Stimulated activated CD4-positive, alpha-beta T cell treated with anti-CD3 and anti-CD28 coated beads, Interleukin-12 subunit alpha, Interleukin-12 subunit beta, amount 100 ng/mL, for 48 hours (primary cell): Measurements from ENCODE around the gene PNO1.
"Not testable (repeated sequence)": the region's sequence is repeated elsewhere in the genome, so short reads cannot be mapped to it uniquely, and the experiment has no call there.

Source experiments
- DNase-seq, 3 donors: peaks; one replicate each; pipeline ENCODE4 v3.0.0-alpha.2; 2020; ENCODE audit warnings: low read depth in 2 of 3, low spot score in 1 of 3

The PNO1 gene

DNA sequence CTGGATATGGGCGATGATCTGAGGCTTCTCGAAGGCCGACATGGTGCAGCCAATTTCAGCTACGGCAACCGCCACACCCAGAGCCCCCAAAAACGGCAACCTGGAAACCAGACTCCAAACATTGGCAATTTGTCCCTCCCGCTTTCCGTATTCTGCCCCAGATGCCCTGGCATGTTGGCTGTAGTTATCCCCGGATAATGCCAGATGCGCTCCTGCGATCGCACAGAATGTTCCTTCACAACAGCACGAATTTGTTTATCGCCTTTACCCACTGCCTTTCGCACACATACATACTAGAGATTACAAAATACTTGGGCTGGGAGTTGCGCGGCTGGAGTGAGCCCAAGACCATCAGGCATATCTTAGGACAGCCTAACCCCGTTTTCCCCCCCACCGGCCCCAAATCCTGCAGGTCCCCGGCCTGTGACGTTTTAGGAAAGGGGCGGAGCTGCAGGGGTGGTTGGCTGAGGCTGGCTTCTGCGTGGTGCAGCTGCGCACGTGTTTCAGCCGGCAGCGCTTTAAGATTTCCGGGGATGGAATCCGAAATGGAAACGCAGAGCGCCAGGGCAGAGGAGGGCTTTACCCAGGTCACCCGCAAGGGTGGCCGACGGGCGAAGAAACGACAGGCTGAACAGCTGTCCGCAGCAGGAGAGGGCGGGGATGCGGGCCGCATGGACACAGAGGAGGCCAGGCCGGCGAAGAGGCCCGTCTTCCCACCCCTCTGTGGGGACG lies at the start of gene PNO1:
TSS of gene PNO1 (plus strand) at position 487 of the 732 bp plus-strand sequence. CDS start at position 534, 47 bp downstream.
- peak; percentile 96 to 98 (median 96) for DNase-seq

- no peak for DNase-seq
Observed at GRCh38 chr2:68108120-68108519, 49.6 kb upstream of the PNO1 start.

GRCh38 chr2:68110102-68110501 lies 47.6 kb upstream of the PNO1 start:
- DNase-seq, result no peak

- no peak for DNase-seq
Observed at GRCh38 chr2:68115965-68116364, 41.7 kb upstream of the PNO1 start.

- DNase-seq, result not testable (repeated sequence)
Observed at GRCh38 chr2:68117922-68118321, 39.8 kb upstream of the PNO1 start.

DNA sequence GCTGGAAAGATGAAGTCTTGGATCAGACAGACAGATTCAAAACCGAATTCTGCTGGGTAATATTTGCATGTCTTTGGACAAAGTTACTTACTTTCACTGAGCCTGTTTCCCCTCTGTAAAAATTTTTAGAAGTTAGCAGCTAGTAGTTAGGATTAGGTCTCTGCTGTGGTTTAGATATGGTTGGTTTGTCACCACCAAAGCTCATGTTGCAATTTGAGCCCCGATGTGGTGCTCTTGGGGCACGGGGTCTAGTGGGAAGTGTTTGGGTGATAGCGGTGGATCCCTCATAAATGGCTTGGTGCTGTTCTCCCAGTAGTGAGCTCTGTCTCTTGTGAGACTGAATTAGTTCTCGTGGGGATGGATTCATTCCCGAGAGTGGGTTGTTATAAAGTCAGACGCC lies 38.9 kb upstream of the PNO1 start:
- no peak for DNase-seq

DNA sequence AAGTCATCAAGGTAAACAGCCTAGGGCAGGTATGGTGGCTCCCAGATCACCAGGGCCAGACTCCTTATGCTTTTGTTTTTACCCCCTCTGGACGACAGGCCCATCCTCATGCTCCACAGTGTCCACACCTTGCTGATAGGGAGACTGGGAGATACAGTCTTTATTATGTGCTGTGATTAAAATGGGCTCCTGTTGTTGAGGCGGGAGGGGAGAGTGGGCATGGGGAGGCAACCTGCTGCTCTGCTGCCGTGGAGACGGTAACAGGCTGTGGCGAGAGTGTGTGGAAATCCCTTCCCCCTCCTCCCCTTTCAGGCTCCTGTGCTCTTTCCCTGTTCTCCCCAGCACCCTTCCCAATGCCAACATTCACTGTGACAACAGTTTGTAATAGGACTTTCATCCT lies 38.2 kb upstream of the PNO1 start:
- DNase-seq, result no peak

DNA sequence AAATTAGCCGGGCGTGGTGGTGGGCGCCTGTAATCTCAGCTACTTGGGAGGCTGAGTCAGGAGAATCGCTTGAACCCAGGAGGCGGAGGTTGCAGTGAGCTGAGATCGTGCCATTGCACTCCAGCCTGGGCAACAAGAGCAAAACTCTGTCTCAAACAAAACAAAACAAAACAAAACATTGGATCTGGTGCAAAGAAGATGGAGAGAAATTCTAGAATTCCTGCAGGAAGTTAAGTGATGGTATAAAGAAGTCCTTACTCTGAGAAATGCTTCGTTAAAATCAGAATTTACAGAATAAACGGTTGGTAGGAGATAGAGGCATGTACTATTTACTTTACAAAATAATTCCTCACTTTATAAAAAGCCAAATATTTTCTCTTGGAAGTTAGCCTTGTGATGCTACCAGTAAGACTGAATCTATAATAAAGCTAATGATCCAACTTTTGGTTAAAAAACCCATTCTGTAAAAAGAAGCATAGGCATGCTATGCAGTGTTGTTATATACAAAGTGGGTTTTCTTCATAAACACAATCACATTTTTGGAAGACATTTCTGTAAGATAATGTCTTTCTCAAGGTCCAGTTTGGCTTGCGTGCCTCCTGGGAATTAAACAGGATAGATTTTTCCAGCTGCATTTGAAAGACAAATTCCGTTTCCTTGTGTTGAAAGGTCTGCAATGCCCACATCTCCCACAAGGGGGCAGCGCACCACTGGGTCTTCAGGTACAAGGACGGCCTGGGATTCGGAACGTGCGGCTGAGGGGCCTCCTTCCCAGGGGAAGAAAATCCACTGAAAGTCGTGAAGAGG lies 35.6 kb upstream of the PNO1 start:
- peak; percentile 50 to 79 (median 68) for DNase-seq

- no peak for DNase-seq
Observed at GRCh38 chr2:68122680-68122964, 35.1 kb upstream of the PNO1 start.

DNA sequence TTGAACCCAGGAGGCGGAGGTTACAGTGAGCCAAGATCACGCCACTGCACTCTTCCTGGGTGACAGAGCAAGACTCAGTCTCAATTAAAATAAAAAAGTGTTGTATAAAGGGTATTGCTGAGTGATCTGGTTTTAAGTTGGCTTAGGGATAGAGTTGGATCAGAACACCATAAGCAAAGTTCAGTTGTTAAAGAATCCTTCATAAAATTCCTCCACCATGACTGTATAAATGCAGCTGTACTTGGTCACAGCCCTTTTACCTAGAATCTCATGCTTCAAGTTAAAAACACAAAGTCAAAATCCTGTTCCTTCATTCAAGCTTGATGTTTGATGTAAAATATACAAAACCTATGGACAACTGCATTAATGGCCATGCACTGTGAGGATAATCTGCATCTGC lies 33.4 kb upstream of the PNO1 start:
- no peak for DNase-seq

DNA sequence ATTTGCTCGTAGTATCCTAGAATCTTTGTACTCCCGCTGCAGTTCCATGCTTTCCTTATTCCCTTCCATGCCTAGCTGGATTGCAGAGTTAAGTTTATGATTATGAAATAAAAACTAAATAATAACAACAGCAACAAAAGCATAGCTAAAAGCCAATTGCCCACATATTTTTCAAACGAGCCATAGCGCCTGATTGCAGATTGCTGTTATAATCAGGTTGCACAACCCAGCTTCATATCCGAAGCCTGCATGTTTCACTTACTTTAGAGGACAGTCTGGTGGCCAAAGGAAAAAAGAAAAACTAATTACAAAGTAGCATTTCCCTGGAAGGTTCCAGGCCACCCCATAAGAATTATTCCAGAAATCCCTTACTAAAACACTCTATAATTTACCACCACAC lies 31.9 kb upstream of the PNO1 start:
- DNase-seq, result no peak

DNA sequence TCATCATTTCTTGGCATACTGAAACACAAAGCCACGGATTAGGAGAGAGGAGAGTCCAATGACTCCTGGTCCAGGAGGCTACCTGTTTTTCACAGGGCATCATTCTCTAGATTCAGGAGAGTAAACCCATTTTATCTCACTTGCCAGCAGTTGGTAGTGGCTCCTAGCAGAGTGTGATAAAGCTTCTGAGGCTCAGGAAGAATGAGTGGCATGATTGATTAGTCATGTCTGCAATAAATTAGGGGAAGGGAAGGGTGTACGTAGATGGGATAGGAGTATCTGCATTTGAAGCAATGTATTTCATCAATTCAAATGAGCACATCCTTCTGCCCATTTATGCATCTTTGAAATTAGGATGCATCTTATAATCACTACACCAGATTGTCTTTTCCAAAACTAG lies 31.1 kb upstream of the PNO1 start:
- DNase-seq, result no peak

- DNase-seq, result no peak
Observed at GRCh38 chr2:68127358-68128242, 30.1 kb upstream of the PNO1 start.

DNA sequence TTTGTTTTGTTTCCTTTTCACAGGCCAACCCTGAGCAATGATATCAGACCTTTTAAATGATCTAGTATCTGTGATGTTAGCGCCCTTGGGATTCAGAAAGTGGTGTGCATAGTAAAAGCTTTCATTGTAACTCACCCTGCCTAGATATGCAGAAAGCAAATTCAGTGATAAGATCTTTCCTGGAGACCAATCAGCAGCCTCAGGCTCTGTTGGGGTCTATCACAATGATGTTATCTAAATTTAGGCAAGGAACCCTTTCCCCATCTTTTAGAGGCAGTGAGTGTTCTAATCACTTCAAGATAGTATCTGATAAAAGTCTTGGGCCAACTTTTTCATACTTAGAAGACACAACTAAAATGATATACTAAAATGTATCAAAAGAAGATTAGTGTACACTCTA lies 23.6 kb upstream of the PNO1 start:
- no peak for DNase-seq

- DNase-seq, result no peak
Observed at GRCh38 chr2:68134554-68134953, 23.1 kb upstream of the PNO1 start.

GRCh38 chr2:68135448-68136320 lies 22.0 kb upstream of the PNO1 start:
- no peak for DNase-seq

DNA sequence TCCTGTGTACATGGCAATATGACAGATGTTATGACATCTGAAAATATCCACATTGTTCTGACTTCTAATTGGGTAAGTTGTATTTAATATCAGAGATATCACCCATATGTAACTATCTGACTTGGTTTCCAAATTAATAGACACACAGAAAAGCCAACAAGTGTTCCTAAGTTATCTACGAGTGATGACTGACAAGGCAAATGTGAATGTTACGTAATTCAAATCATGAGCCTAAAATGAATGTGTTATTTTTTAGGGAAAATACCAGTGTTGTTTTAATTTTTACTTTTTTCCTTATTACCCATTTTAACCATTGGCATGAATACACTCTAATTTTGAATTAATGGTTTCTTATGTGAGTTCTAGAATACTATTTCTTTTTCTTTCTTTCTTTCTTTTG lies 15.8 kb upstream of the PNO1 start:
- no peak for DNase-seq

DNA sequence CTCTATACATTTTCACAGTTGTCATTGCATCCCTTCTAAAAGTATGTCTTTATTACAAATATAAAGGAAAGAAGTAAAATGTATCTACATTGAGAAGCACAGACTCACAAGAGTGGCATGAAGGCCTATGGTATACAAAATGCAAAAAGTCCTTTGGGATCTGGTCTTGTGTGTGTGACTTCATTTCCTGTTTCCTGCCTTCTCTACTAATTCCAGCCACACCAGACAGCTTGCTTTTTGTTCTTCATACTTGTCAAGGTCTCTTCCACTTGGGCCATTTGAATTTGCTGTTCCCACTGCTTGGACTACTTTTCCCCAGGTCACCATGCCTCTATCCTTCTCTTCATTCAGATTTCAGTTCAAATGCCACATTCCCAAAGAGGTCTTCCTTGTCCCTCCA lies 6.7 kb upstream of the PNO1 start:
- no peak for DNase-seq

DNA sequence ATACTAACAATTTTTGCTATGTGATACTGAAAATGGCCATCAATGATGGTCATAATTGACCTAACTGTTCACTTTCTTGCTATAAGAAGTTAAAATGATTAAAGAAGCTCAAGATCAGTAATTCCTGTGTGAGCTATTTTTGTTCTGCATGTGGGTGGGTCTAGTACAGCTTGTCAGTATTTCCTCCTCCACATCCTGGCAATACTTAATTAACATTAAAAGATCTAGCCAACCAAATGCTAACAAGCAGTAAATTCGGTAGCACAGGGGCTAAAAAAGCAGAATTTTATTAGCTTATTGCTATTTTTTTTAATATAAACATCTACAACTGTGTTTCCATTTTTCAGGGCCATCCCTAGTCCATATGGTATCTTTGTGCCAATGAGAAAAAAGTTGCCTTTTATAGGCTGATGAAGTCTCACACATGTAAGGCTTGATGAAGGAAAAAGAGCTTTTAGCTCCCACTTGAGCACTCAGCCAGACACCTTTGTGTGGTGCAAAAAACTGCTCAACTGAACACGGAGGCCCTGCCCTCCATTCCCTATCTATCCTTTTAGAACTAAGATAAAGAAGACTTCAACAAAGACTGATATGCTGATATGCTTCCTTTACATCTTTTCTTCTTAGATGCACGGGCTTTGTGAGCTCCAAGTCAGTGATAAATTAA lies 4.9 kb upstream of the PNO1 start:
- no peak for DNase-seq

- DNase-seq, result no peak
Observed at GRCh38 chr2:68155618-68156017, 2.1 kb upstream of the PNO1 start.
